Activated T-helper 1 cell treated with anti-CD3 and anti-CD28 coated beads, Interleukin-12 subunit alpha, Interleukin-12 subunit beta, Interleukin-2, Interleukin-4 antibody, amounts not matched to agents 30 ng/mL and 10 ng/mL and 1 ng/mL, durations not matched to agents 14 hours and 24 hours and 36 hours (primary cell): ENCODE measurements around the gene LIMCH1. TPM values are rescaled to one million over a fixed set of nuclear protein-coding genes. Genes with fewer than 3 reads are reported as not detected.
A peak's percentile ranks its signal among the peaks of the same experiment; 100 is the strongest.

Experiments used
- DNase-seq: peaks from one replicate; pipeline ENCODE4 v3.0.0; 2021; ENCODE audit warnings: low spot score
- H3K27ac Mint-ChIP-seq: one replicate; pipeline ENCODE4 v1.8.0; 2021; ENCODE audit warnings: mild to moderate bottlenecking, mixed read lengths
- H3K27me3 Mint-ChIP-seq: one replicate; pipeline ENCODE4 v1.8.0; 2022; ENCODE audit warnings: mild to moderate bottlenecking, moderate library complexity, mixed read lengths; ENCODE audit not compliant: insufficient read depth
- H3K36me3 Mint-ChIP-seq: one replicate; pipeline ENCODE4 v1.8.0; 2021; ENCODE audit warnings: low read depth, mixed read lengths
- H3K4me1 Mint-ChIP-seq: one replicate; pipeline ENCODE4 v1.8.0; 2021; ENCODE audit warnings: low read depth, mixed read lengths
- H3K4me3 Mint-ChIP-seq: one replicate; pipeline ENCODE4 v1.8.0; 2021; ENCODE audit warnings: mild to moderate bottlenecking, moderate library complexity, mixed read lengths
- H3K9me3 Mint-ChIP-seq: one replicate; pipeline ENCODE4 v1.8.0; 2021; ENCODE audit warnings: mixed read lengths
- intact Hi-C: fragments of 100-400 bp; cut with micrococcal nuclease; formaldehyde crosslinking; loops from one replicate; pipeline ENCODE4 v1.15.1; 2024
- total RNA-seq: library from RNA; stranded (reverse); gene quantifications from 2 replicates; pipeline ENCODE4 v1.2.3, GENCODE V29; 2022

The LIMCH1 gene
- total RNA-seq, 1 donor from 2014 or later = not detected

DNA sequence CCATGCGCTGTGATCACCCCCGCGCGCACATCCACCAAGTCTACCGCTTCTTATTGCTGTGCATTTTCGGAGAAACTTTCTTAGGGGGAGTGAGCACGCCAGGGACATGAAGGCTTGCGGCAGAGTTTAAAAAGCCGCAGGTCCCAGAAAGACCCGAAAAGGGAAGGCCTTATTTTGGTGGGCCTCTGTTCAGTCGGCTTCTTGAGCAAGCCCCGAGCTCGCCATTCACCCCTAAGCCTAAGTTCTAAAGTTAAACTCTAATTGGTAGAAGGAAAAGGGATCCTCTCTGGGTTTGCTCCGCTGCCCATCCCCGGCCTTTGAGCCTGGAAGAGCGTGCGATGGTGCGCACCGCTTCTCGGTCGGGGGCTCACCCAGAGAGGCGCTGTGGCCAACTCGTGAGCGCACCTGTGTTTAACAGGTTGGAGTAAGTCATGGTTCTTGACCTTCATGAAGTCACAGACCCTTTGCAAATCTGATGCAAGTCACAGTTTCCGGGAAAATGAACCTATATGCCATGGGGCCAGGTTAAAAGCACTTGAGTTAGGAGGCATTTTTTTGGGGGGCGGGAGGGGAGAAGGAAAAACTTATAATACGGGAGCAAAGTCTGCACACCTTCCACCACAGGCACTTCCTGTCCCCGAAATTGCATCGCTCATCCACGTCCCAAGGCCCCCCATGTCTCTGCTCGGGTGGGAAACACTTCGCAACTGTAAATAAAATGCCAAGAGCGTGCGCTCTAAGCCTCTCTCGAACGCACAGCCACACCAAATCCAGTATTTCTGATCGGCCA lies 208.7 kb downstream of the LIMCH1 start:
- Mint-ChIP-seq H3K27me3 (peaks cover 71% of the 10 kb centered on the region), H3K4me1 (no peaks in the 10 kb centered on the region), H3K4me3 (no peak overlapping the region), H3K36me3 (no peaks in the 10 kb centered on the region), H3K9me3 (peaks cover 7% of the 10 kb centered on the region), H3K27ac (no peak overlapping the region)
- no peak for DNase-seq
- intact Hi-C loops = no loop called here

DNA sequence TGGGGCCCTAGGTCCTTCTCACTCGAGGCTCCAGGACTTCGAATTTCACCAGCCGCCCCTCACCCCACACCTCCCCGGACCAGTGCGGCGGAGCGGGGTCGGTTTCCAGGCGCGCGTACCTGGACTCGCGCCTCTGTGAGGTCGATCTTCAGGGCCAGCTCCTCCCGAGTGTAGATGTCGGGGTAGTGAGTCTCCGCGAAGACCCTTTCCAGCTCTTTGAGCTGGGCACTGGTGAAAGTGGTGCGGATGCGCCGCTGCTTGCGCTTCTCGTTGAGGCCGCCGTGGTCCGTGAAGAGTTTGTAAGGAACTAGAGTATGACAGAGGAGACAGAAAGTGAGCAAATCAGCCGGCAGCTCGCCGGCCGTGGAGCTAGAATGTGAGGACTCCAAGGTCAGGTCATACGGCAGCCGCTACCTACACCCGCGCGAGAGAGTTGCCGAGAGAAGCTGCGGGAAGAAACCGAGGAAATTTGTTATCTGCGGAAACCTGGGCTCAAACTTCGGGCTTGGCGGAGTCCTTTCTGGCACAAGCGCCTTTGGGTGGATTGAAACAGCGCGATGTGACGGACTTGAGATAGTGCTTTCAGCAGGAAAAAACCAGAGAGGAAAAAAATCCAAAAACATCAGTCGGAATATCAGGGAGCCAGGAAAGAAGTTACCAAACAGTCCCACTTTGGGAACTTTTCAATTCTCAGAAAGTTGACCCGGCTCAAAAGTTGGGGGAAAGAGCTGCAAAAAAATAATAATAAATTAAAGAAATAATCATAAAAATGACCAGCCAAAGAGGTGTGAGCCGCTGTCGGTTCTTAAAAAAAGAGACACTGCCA lies 209.5 kb downstream of the LIMCH1 start:
- no peaks in the 10 kb centered on the region for H3K36me3 Mint-ChIP-seq
- H3K4me1 Mint-ChIP-seq = no peaks in the 10 kb centered on the region
- H3K27ac Mint-ChIP-seq = peak overlapping the region; percentile 58
- peaks cover 77% of the 10 kb centered on the region for H3K27me3 Mint-ChIP-seq
- DNase-seq = no peak
- peaks cover 7% of the 10 kb centered on the region for H3K9me3 Mint-ChIP-seq
- no peak overlapping the region for H3K4me3 Mint-ChIP-seq
- intact Hi-C loops = no loop called here

DNA sequence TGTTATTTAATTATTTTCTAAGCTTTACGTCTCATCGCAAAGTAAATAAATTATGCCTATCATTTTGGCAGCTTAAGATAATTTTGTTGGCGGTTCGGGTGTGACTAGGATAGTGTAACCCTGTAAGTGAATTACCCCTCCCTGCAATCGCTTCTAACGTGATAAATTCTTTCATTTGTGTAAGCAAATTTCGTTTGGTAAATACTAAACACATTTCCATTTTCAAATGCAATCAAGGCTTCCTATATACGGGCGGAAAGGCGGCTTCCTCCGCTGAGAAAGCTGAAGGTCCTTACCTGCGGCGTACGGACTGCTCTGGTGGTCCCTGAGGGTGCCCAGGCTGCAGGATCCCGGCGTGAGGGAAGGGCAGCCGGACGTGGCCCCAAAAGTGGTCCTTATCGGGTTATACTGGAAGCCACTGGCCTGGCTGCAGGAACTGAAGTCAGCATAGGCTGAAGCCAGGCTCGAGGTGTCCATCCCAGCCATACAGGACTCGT lies 210.2 kb downstream of the LIMCH1 start:
- no peaks in the 10 kb centered on the region for H3K36me3 Mint-ChIP-seq
- H3K27me3 Mint-ChIP-seq = peaks cover 83% of the 10 kb centered on the region

DNA sequence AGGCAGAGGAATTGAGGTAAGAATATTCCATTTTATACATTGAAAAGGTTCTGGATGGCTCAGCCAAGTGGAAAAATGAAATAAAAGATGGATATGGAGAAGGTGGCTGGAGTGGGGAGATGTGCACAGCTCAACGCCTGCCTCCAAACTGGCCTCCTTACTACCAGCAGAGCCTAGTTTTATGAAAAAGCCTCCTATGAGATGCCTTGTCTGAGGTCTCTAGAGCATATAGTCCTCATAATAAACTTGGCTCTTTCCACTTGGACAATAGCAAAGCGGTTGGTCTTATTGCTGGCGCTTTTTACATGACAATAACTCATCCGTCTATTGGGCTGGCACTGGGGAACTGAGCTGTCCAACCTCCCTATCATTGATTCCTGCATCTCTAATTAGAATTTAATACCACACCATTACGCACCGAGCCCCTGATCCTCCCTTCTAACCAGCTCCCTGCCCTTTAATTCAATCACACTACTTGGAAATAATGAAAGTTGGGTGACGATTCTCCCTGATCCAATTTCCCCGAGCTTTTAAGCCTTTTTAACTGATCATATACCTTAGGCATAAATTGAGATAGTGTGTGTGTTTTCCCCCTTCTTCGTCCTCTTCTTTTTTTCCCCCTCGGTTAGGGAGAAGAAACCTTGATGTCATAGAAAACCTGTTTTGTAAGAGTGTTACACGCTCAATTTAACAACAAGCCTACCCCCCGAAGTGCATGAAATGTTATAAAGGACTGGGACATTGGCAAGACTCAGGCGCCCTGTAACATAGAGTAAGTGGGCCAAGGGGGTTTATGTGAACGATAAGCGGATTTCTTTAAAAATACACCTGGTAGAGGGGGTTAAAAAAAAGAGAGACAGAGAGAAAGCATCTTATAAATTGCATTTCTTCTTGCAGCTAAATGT lies 210.9 kb downstream of the LIMCH1 start, which contains the start of gene PHOX2B:
Gene PHOX2B (minus strand): TSS at position 155 of the 905 bp plus-strand sequence. CDS start 115 bp downstream, at position 40.
- intact Hi-C loops = loop anchor here (1.0 kb wide), 1 partner anchor 133 kb away; no protein-coding TSS in a partner anchor
- Mint-ChIP-seq H3K36me3 (no peaks in the 10 kb centered on the region), H3K27ac (no peak within 1 kb of the TSS), H3K4me1 (no peaks in the 10 kb centered on the region), H3K27me3 (peaks cover 86% of the 10 kb centered on the region), H3K9me3 (peaks cover 7% of the 10 kb centered on the region), H3K4me3 (no peak within 1 kb of the TSS)
- no peak for DNase-seq

More for the DNA sequence above, 210.2 kb downstream of the LIMCH1 start:
- Mint-ChIP-seq H3K9me3 (peaks cover 7% of the 10 kb centered on the region), H3K4me1 (no peaks in the 10 kb centered on the region), H3K4me3 (no peak overlapping the region), H3K27ac (no peak overlapping the region)
- intact Hi-C loops = no loop called here
- no peak for DNase-seq

DNA sequence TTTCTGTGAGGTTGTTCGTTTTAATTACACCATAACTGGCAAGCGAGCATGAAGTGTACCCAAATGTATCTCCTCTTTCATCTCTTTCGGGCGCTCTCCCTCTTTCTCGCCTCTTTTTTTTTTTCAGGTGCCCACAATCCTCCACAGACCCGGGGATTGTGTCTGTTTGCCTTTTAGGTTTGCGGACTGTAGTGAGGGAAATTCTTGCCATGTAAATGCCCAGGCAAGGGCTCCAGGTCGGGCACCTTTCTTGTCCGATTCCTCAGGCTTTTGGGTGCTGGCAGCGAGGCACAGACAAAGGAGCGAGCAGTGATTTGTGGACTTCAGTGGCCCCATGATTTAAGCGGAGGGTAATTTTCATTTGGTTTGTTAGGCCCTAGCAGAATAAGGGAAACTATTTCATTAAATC lies 211.7 kb downstream of the LIMCH1 start:
- H3K27me3 Mint-ChIP-seq = peaks cover 87% of the 10 kb centered on the region
- H3K36me3 Mint-ChIP-seq = no peaks in the 10 kb centered on the region
- intact Hi-C loops = loop anchor here (1.0 kb wide), 1 partner anchor 133 kb away; no protein-coding TSS in a partner anchor

More for the DNA sequence above, 211.7 kb downstream of the LIMCH1 start:
- Mint-ChIP-seq H3K4me3 (no peak overlapping the region), H3K9me3 (no peaks in the 10 kb centered on the region), H3K4me1 (no peaks in the 10 kb centered on the region), H3K27ac (no peak overlapping the region)
- DNase-seq = no peak

Other genes with a start within 250 kb of the LIMCH1 start
- gene PHOX2B, start 210.6 kb downstream of the LIMCH1 start, total RNA-seq = not detected in 2 replicates